Measurements from ENCODE around the gene OSTN.

The OSTN gene

DNA sequence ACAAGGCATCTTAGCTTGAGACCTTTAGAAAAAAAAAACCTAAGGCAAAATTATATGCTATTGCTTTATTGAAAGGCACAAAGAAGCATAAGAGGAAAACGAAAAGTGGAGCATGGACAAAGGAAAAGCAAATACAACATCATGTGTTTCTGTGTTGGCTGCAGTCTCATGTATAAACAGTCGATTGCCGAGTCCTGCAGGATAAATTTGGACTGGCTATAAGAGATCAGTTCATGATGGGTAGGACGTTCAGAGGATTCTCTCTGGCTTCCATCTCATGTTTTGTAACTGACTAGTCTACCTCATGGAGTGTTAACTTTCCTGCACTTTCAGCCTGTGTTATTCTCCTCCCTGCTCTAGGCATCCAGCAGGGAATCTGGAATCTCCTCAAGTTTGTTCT, 108.3 kb downstream of the OSTN start:
- no peak for DNase-seq (ENCODE audit: low spot score)

DNA sequence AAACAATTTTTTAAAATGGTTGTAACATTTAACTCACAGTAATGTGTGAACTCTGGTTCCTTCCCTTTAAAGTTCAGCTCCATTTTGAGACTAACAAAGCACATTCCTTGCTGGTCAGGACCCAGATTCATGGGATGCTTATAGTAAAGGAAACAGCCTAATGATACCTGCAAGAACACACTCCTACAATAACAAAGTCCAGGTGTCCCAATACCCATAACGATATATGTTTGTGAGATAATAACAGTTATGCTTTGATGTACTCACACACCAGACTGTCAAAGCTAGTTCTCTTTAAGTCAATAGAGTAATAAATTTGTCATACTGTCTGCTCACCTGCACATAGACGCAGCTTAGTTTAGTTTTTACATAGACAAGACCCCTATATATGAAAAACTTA, 114.3 kb downstream of the OSTN start:
- DNase-seq (ENCODE audit: low spot score) = no peak

DNA sequence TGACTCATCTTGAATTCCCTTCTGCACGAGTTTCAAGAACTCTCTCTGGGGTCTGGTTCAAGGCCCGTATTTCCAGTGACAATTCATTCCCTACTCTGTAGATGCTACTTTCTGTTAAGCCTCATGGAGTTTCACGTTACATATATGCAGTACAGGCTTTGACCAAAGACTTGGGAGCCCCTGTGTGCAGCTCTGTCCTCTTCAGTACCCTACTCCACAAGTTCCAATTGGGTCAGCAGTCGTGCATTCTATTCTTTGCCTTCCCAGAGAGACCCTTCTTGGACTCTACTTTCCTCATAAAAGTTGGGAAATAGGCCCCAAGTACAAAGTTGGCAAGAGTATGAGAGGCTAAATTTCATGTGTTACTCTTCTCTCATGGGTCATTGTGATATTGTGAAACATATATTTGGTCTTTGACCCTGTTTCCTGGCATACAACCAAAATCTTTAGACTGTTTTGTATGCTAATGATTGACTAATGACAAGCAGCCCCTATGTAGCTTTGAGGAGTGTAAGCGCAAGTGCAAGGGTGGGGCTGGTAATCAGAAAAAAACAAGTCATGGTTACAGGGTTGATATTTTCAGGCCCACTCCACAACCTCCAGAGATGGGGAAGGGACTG, 115.2 kb downstream of the OSTN start:
- DNase-seq (ENCODE audit: low spot score) = no peak

Measured in SK-N-DZ (cell line).